KMS-11 (cell line): ENCODE data around the gene FAM43B.

Source experiments
- H2AFZ ChIP-seq: fragments of 200-600 bp; sonication (generic); 2 replicates; pipeline ENCODE4 v1.6.1; 2016; ENCODE audit warnings: antibody characterized with exemption, mixed run types, low read depth
- H3K27ac ChIP-seq: fragments of 200-600 bp; sonication (generic); 2 replicates; pipeline ENCODE4 v1.6.1; 2016; ENCODE audit warnings: mild to moderate bottlenecking, mixed run types
- H3K27me3 ChIP-seq: fragments of 200-600 bp; sonication (generic); 2 replicates; pipeline ENCODE4 v1.6.1; 2017; ENCODE audit warnings: mild to moderate bottlenecking, low read depth, mixed run types, moderate library complexity; ENCODE audit not compliant: insufficient read depth
- H3K36me3 ChIP-seq: fragments of 200-600 bp; sonication (generic); 2 replicates; pipeline ENCODE4 v1.6.1; 2017; ENCODE audit warnings: mild to moderate bottlenecking, mixed run types; ENCODE audit not compliant: insufficient read depth
- H3K4me1 ChIP-seq: fragments of 200-600 bp; sonication (generic); 2 replicates; pipeline ENCODE4 v1.6.1; 2016; ENCODE audit warnings: mild to moderate bottlenecking, low read depth, mixed run types; ENCODE audit not compliant: poor library complexity, severe bottlenecking
- H3K4me2 ChIP-seq: fragments of 200-600 bp; sonication (generic); 2 replicates; pipeline ENCODE4 v1.7.0; 2016; ENCODE audit warnings: mild to moderate bottlenecking, mixed run types
- H3K4me3 ChIP-seq: fragments of 200-600 bp; sonication (generic); IDR thresholded peaks from 2 replicates; pipeline ENCODE4 v1.6.1; 2017; ENCODE audit warnings: low read depth, low read length, mixed read lengths; ENCODE audit not compliant: insufficient read depth
- H3K79me2 ChIP-seq: fragments of 200-600 bp; sonication (generic); 2 replicates; pipeline ENCODE4 v1.6.1; 2016; ENCODE audit warnings: low read depth, mixed run types; ENCODE audit not compliant: insufficient read depth
- H3K9ac ChIP-seq: fragments of 200-600 bp; sonication (generic); 2 replicates; pipeline ENCODE4 v1.6.1; 2016; ENCODE audit warnings: mild to moderate bottlenecking, mixed run types
- H4K20me1 ChIP-seq: fragments of 200-600 bp; sonication (generic); 2 replicates; pipeline ENCODE4 v1.6.1; 2016; ENCODE audit warnings: mild to moderate bottlenecking, mixed run types; ENCODE audit not compliant: insufficient read depth
- TF ChIP-seq, protein P1 (sequence below): fragments of 200-600 bp; sonication (generic); conservative IDR thresholded peaks from 2 replicates; pipeline ENCODE4 v1.6.1; 2017; ENCODE audit warnings: low read depth, mild to moderate bottlenecking, antibody characterized with exemption, low read length, moderate library complexity, mixed read lengths

FAM43B gene

DNA sequence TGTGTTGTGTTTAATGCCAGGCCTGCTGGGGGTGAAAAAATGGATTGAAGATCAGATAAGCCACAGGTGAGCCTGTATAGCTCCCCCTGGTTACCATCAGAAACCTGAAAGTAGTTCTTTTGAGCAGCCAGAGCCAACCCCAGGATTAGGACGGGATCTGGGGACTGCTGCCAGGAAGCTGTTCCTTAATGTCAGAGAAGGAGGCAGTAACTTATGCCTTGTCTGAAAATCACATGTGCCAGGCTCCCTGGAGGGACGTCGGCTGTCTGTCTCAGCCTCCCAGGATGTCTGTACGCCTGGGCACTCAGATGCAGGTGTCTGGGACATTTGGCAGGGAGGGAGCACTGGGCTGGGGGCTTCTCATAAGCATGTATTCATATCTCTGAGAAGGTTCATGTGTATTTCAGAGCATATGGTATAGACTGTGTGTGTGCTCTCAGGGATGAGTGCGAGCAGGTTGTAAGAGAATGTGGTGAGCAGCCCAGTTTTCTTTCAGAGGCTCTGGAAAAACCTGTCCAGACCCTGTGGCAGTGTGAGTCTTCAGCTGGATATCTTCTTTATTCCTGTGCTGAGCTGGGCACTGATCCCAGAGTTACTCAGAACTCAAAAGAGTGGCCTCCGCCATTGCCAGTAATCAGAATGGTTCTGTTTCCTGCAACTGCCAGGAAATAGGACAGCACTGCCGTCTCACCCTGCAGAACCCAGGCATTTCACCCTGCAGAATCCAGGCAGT lies 2.8 kb downstream of the FAM43B start:
- Histone ChIP-seq H3K27me3 (peaks cover 58% of the 10 kb centered on the region; the same call in 1 of the 2 replicates), H3K36me3 (no peaks in the 10 kb centered on the region), H3K79me2 (no peaks in the 10 kb centered on the region), H3K4me1 (no peaks in the 10 kb centered on the region), H3K9ac (no peak overlapping the region), H2AFZ (no peak overlapping the region), H3K4me3 (no peak overlapping the region), H4K20me1 (no peaks in the 10 kb centered on the region), H3K4me2 (no peak overlapping the region), H3K27ac (no peak overlapping the region)
- TF ChIP-seq, protein P1, sequence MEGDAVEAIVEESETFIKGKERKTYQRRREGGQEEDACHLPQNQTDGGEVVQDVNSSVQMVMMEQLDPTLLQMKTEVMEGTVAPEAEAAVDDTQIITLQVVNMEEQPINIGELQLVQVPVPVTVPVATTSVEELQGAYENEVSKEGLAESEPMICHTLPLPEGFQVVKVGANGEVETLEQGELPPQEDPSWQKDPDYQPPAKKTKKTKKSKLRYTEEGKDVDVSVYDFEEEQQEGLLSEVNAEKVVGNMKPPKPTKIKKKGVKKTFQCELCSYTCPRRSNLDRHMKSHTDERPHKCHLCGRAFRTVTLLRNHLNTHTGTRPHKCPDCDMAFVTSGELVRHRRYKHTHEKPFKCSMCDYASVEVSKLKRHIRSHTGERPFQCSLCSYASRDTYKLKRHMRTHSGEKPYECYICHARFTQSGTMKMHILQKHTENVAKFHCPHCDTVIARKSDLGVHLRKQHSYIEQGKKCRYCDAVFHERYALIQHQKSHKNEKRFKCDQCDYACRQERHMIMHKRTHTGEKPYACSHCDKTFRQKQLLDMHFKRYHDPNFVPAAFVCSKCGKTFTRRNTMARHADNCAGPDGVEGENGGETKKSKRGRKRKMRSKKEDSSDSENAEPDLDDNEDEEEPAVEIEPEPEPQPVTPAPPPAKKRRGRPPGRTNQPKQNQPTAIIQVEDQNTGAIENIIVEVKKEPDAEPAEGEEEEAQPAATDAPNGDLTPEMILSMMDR: no peak

DNA sequence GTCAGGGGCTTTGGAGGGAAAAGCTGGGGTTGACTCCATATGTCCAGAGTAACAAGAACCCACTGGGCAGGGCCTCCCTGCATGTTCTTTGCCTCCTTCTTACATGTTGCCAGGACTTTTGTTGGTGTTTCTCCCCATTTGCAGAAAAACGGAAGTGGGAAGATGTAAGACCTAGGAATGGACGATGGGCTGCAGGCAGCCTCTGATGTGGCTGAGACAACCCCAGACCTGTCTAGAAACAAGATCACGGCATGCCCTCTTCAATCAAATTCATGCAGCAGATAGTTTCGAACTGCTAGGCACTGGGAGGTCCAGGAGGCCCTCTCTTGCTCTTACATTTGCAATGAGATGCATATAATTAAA lies 3.4 kb downstream of the FAM43B start:
- no peak overlapping the region for H3K9ac ChIP-seq
- TF ChIP-seq, protein P1: no peak
- no peaks in the 10 kb centered on the region for H3K4me1 ChIP-seq
- no peaks in the 10 kb centered on the region for H3K79me2 ChIP-seq
- H4K20me1 ChIP-seq: no peaks in the 10 kb centered on the region
- H3K27ac ChIP-seq: no peak overlapping the region
- no peak overlapping the region for H2AFZ ChIP-seq
- no peaks in the 10 kb centered on the region for H3K36me3 ChIP-seq
- peaks cover 61% of the 10 kb centered on the region for H3K27me3 ChIP-seq
- no peak overlapping the region for H3K4me3 ChIP-seq
- no peak overlapping the region for H3K4me2 ChIP-seq

DNA sequence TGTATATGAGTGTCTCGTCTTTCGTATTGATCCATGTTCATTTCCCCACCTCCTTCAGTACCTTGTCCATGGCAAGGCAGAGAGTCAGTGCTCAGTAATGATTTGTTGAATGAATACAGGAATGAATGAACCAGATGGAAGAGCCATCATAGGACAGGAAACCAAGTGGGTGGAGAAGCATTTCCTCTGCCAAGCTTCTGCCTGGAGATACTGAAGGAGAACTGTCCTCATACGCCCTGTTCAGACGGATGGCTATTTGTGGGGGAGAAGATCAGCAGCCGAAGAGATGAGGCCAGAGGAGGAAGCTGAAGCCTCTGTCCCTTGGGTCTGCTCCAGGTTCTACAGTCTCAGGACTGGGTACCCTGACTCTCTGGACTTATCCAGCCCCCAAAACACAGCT lies 5.8 kb downstream of the FAM43B start:
- H3K79me2 ChIP-seq: no peaks in the 10 kb centered on the region
- H3K4me3 ChIP-seq: no peak overlapping the region
- no peaks in the 10 kb centered on the region for H3K4me1 ChIP-seq
- TF ChIP-seq, protein P1: no peak
- H4K20me1 ChIP-seq: no peaks in the 10 kb centered on the region
- no peak overlapping the region for H2AFZ ChIP-seq
- H3K27ac ChIP-seq: no peak overlapping the region
- H3K9ac ChIP-seq: no peak overlapping the region
- no peak overlapping the region for H3K4me2 ChIP-seq
- H3K27me3 ChIP-seq: peaks cover 52% of the 10 kb centered on the region
- H3K36me3 ChIP-seq: no peaks in the 10 kb centered on the region

DNA sequence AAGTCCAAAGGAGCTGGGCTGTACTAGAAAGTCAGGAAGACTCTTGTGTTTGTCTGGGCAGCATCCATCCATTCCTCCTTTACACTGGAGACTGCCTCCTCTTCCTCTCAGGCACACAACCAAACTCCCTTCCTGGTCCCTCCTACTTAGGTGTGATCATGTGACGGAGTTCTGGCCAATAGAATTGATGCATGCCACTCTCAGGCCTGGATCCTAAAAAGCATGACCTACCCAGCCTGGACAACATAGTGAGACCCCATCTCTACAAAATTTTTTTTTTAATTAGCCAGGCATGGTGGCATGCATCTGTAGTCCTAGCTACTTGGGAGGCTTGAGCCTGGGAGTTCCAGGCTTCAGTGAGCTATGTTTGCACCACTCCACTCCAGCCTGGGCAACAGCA lies 8.6 kb downstream of the FAM43B start:
- Histone ChIP-seq H3K79me2 (no peaks in the 10 kb centered on the region), H4K20me1 (no peaks in the 10 kb centered on the region), H3K4me2 (no peak overlapping the region), H3K36me3 (no peaks in the 10 kb centered on the region), H3K9ac (no peak overlapping the region), H2AFZ (no peak overlapping the region), H3K4me1 (no peaks in the 10 kb centered on the region), H3K27me3 (peaks cover 54% of the 10 kb centered on the region), H3K27ac (no peak overlapping the region), H3K4me3 (no peak overlapping the region)
- TF ChIP-seq, protein P1: no peak
